ENCODE data around the gene U2SURP. TPM values are rescaled to one million over a fixed set of nuclear protein-coding genes. Genes with fewer than 3 reads are reported as not detected.
"Not testable (repeated sequence)": the region's sequence is repeated elsewhere in the genome, so short reads cannot be mapped to it uniquely, and the experiment has no call there.

Gene U2SURP
- total and polyA plus RNA-seq, 2 donors (not counting 1 experiment from before 2014, with no cell fraction given): 39.1 to 44.8 TPM

DNA sequence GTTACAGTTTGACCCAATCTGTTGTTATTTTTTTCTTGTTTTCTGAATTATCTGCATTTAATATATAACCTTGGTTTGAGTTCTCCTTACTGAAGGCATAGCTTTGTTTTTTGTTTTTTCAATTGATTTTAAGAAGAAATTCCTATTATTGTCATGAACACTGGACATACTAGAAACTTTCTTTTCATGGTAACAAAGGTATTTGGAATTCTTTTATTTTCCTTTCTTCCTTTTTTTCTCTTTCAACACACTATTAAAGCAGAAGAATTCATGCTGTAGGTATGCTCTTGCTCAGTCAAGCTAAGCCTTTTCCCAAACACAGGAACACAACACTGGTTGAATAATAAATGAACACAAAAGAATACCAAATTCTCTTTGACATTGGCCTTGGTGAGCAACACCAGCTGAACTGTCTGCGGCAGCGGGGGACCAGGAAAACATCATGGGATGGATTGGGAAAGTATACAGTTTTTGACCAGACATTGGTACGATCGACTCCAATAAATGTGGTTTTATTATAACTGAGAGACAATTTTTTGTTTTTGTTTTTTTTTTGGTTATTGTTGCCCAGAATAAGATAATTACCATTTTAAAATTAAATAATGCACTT, 23.1 kb downstream of the U2SURP start:
- H3K36me3 ChIP-seq (ENCODE audit: control insufficient read depth, insufficient read depth, low read length): peaks cover 7% of the 10 kb centered on the region
- H3K4me3 ChIP-seq (replicated peaks in 1 of 4; ENCODE audit: control extremely low read depth in 1 of 4, insufficient read depth in 1 of 4, low read depth in 3 of 4, low read length in 4 of 4): no peak overlapping the region
- H3K27ac ChIP-seq (ENCODE audit: insufficient read depth, low read length): no peak overlapping the region
- no peaks in the 10 kb centered on the region for H3K27me3 ChIP-seq (ENCODE audit: control insufficient read depth, insufficient read depth, low read length)
- no peaks in the 10 kb centered on the region for H3K4me1 ChIP-seq (ENCODE audit: control insufficient read depth, extremely low read depth, insufficient read depth, low read length)
- no peaks in the 10 kb centered on the region for H4K20me1 ChIP-seq (ENCODE audit: control insufficient read depth, extremely low read depth, insufficient read depth, low read length)
- H3K4me2 ChIP-seq (ENCODE audit: extremely low read depth, insufficient read depth, low read length): no peak overlapping the region
- no peaks in the 10 kb centered on the region for H3K9me3 ChIP-seq (ENCODE audit: control insufficient read depth, insufficient read depth, low read depth, low read length)
- H3K79me2 ChIP-seq (ENCODE audit: control insufficient read depth, insufficient read depth, low read length): no peaks in the 10 kb centered on the region
- DNase-seq (ENCODE audit: low read depth in 2 of 2): no peak
- no peak overlapping the region for H2AFZ ChIP-seq (ENCODE audit: low read length)
- no peak overlapping the region for H3K9ac ChIP-seq (ENCODE audit: insufficient read depth, low read length)
- no peak for TF ChIP-seq EZH2 (IDR thresholded peaks at IDR 0.05; ENCODE audit: low read length, missing control alignments)
- TF ChIP-seq, protein P1, sequence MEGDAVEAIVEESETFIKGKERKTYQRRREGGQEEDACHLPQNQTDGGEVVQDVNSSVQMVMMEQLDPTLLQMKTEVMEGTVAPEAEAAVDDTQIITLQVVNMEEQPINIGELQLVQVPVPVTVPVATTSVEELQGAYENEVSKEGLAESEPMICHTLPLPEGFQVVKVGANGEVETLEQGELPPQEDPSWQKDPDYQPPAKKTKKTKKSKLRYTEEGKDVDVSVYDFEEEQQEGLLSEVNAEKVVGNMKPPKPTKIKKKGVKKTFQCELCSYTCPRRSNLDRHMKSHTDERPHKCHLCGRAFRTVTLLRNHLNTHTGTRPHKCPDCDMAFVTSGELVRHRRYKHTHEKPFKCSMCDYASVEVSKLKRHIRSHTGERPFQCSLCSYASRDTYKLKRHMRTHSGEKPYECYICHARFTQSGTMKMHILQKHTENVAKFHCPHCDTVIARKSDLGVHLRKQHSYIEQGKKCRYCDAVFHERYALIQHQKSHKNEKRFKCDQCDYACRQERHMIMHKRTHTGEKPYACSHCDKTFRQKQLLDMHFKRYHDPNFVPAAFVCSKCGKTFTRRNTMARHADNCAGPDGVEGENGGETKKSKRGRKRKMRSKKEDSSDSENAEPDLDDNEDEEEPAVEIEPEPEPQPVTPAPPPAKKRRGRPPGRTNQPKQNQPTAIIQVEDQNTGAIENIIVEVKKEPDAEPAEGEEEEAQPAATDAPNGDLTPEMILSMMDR (conservative IDR thresholded peaks at IDR 0.05 in 1 of 2, IDR thresholded peaks at IDR 0.05 in 1 of 2; ENCODE audit: low read depth in 1 of 2, low read length in 2 of 2): no peak

DNA sequence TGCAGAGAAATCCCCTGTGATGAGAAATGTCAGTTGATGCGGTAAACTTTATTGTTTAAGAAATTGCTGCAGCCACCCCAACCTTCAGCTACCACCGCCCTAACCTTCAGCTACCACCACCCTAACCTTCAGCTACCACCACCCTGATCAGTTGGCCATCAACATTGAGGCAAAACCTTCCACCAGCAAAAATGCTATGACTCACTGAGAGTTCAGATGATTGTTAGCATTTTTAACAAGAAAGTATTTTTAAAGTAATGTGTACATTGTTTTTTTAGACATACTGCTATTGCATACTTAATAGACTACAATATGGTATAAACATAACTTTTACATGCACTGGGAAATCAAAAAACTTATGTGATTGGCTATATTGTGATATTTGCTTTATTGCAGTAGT, 30.0 kb downstream of the U2SURP start:
- H3K36me3 ChIP-seq (ENCODE audit: control insufficient read depth, insufficient read depth, low read length): peaks cover 7% of the 10 kb centered on the region
- H3K27ac ChIP-seq (ENCODE audit: insufficient read depth, low read length): no peak overlapping the region
- no peak overlapping the region for H3K9ac ChIP-seq (ENCODE audit: insufficient read depth, low read length)

DNA sequence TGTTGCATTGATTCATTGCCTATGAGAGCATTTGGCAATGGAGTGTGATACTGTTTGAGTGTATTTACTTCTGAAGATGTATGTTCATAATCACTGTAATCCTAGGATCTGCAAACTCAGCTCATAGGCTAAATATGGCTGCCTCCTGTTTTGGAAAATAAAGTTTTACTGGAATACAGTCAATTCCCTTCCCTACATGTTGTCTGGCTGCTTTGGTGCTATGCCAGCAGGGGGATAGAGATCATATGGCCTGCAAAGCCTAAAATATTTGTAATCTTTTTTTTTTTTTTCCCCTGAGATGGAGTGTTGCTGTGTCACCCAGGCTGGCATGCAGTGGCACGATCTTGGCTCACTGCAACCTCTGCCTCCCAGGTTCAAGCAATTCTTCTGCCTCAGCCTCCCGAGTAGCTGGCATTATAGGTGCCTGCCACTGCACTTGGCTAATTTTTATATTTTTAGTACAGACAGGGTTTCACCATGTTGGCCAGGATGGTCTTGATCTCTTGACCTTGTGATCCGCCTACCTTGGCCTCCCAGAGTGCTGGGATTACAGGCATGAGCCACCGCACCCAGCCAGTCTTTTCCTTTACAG, 30.5 kb downstream of the U2SURP start:
- H3K4me3 ChIP-seq (replicated peaks in 1 of 4; ENCODE audit: control extremely low read depth in 1 of 4, insufficient read depth in 1 of 4, low read depth in 3 of 4, low read length in 4 of 4); H3K79me2 ChIP-seq (ENCODE audit: control insufficient read depth, insufficient read depth, low read length); H3K27me3 ChIP-seq (ENCODE audit: control insufficient read depth, insufficient read depth, low read length); H3K4me1 ChIP-seq (ENCODE audit: control insufficient read depth, extremely low read depth, insufficient read depth, low read length); H3K27ac ChIP-seq (ENCODE audit: insufficient read depth, low read length); H3K9me3 ChIP-seq (ENCODE audit: control insufficient read depth, insufficient read depth, low read depth, low read length); H3K9ac ChIP-seq (ENCODE audit: insufficient read depth, low read length); H3K4me2 ChIP-seq (ENCODE audit: extremely low read depth, insufficient read depth, low read length); H4K20me1 ChIP-seq (ENCODE audit: control insufficient read depth, extremely low read depth, insufficient read depth, low read length); H3K36me3 ChIP-seq (ENCODE audit: control insufficient read depth, insufficient read depth, low read length); H2AFZ ChIP-seq (ENCODE audit: low read length): not testable (repeated sequence)
- peak in 1 of 2 donors; percentile 24 for DNase-seq (ENCODE audit: low read depth in 2 of 2)

More for the DNA sequence above, 30.0 kb downstream of the U2SURP start:
- TF ChIP-seq EZH2 (IDR thresholded peaks at IDR 0.05; ENCODE audit: low read length, missing control alignments): no peak
- TF ChIP-seq, protein P1 (conservative IDR thresholded peaks at IDR 0.05 in 1 of 2, IDR thresholded peaks at IDR 0.05 in 1 of 2; ENCODE audit: low read depth in 1 of 2, low read length in 2 of 2): no peak
- no peak overlapping the region for H3K4me3 ChIP-seq (replicated peaks in 1 of 4; ENCODE audit: control extremely low read depth in 1 of 4, insufficient read depth in 1 of 4, low read depth in 3 of 4, low read length in 4 of 4)
- H3K27me3 ChIP-seq (ENCODE audit: control insufficient read depth, insufficient read depth, low read length): no peaks in the 10 kb centered on the region
- H3K79me2 ChIP-seq (ENCODE audit: control insufficient read depth, insufficient read depth, low read length): no peaks in the 10 kb centered on the region
- H3K4me2 ChIP-seq (ENCODE audit: extremely low read depth, insufficient read depth, low read length): no peak overlapping the region
- no peak for DNase-seq (ENCODE audit: low read depth in 2 of 2)
- no peak overlapping the region for H2AFZ ChIP-seq (ENCODE audit: low read length)
- no peaks in the 10 kb centered on the region for H4K20me1 ChIP-seq (ENCODE audit: control insufficient read depth, extremely low read depth, insufficient read depth, low read length)
- no peaks in the 10 kb centered on the region for H3K9me3 ChIP-seq (ENCODE audit: control insufficient read depth, insufficient read depth, low read depth, low read length)
- no peaks in the 10 kb centered on the region for H3K4me1 ChIP-seq (ENCODE audit: control insufficient read depth, extremely low read depth, insufficient read depth, low read length)

All from fibroblast of lung (primary cell).